DND-41 (cell line): ENCODE data around the gene FLNB.

Experiments used
- ATAC-seq: fragments of 200-7000 bp; cut with Tn5 transposase; 3 replicates; pipeline ENCODE4 v1.9.1; 2021; ENCODE audit warnings: low read depth; ENCODE audit not compliant: insufficient read depth
- DNase-seq: peaks from one replicate; pipeline ENCODE4 v3.0.0-alpha.2; 2020
- H2AFZ ChIP-seq: 2 replicates; pipeline ENCODE4 v1.6.0; 2012; ENCODE audit warnings: low read depth, low read length
- H3K27ac ChIP-seq: 2 replicates; pipeline ENCODE4 v1.5.1; 2012; ENCODE audit warnings: low read length, inconsistent platforms
- H3K27me3 ChIP-seq: fragments of 200-600 bp; sonication (generic); 2 replicates; pipeline ENCODE4 v1.6.0; 2012; ENCODE audit warnings: low read length, mild to moderate bottlenecking, inconsistent platforms; ENCODE audit not compliant: insufficient read depth, poor library complexity
- H3K36me3 ChIP-seq: 2 replicates; pipeline ENCODE4 v1.5.1; 2012; ENCODE audit warnings: low read length, inconsistent platforms; ENCODE audit not compliant: insufficient read depth
- H3K4me1 ChIP-seq: 2 replicates; pipeline ENCODE4 v1.5.1; 2012; ENCODE audit warnings: mild to moderate bottlenecking, low read length; ENCODE audit not compliant: insufficient read depth
- H3K4me2 ChIP-seq: 2 replicates; pipeline ENCODE4 v1.6.0; 2012; ENCODE audit warnings: mild to moderate bottlenecking, moderate library complexity, low read length, inconsistent platforms; ENCODE audit not compliant: insufficient read depth
- H3K4me3 ChIP-seq, 2 experiments: fragments of 200-600 bp in 1 of 2; shearing (Covaris generic) in 1 of 2; 2 replicates each; pipeline ENCODE4 v1.5.1; 2012 to 2016; ENCODE audit warnings: inconsistent platforms in 2 of 2, low read length in 2 of 2, mild to moderate bottlenecking in 2 of 2, low read depth in 1 of 2, moderate library complexity in 1 of 2
- H3K79me2 ChIP-seq: 2 replicates; pipeline ENCODE4 v1.6.0; 2012; ENCODE audit warnings: low read length, inconsistent platforms; ENCODE audit not compliant: insufficient read depth
- H3K9ac ChIP-seq: 2 replicates; pipeline ENCODE4 v1.6.0; 2012; ENCODE audit warnings: low read depth, mild to moderate bottlenecking, inconsistent platforms, low read length, moderate library complexity
- H3K9me3 ChIP-seq: 2 replicates; pipeline ENCODE4 v1.5.1; 2012; ENCODE audit warnings: low read length, moderate library complexity, mild to moderate bottlenecking, inconsistent platforms; ENCODE audit not compliant: insufficient read depth, severe bottlenecking
- H4K20me1 ChIP-seq: 2 replicates; pipeline ENCODE4 v1.6.0; 2012; ENCODE audit warnings: low read length; ENCODE audit not compliant: insufficient read depth
- CTCF ChIP-seq: IDR thresholded peaks from 2 replicates; pipeline ENCODE4 v1.5.1; 2012; ENCODE audit warnings: borderline replicate concordance, low read length, moderate library complexity, mild to moderate bottlenecking; ENCODE audit not compliant: poor library complexity, severe bottlenecking; ENCODE audit errors: extremely low read depth
- EZH2 ChIP-seq: IDR thresholded peaks from 3 replicates; pipeline ENCODE4 v1.6.1; 2012; ENCODE audit warnings: borderline replicate concordance, low read depth, mild to moderate bottlenecking, moderate library complexity, low read length, inconsistent platforms; ENCODE audit not compliant: severe bottlenecking

FLNB gene

GRCh38 chr3:58184309-58184981 is 176.2 kb downstream of the FLNB start:
- TF ChIP-seq EZH2 (no peak), CTCF (no peak)
- DNase-seq (peak; percentile 14), ATAC-seq (0 out of 3 replicates have a peak, but pooled peaks have one; percentile 30)
- no peaks in the 10 kb centered on the region for H4K20me1 ChIP-seq
- H2AFZ ChIP-seq: no peak overlapping the region
- peaks cover 3% of the 10 kb centered on the region for H3K27me3 ChIP-seq
- no peaks in the 10 kb centered on the region for H3K9me3 ChIP-seq
- no peak overlapping the region for H3K4me2 ChIP-seq
- no peaks in the 10 kb centered on the region for H3K79me2 ChIP-seq
- no peaks in the 10 kb centered on the region for H3K36me3 ChIP-seq
- no peak overlapping the region for H3K9ac ChIP-seq
- no peaks in the 10 kb centered on the region for H3K4me1 ChIP-seq
- no peak overlapping the region for H3K4me3 ChIP-seq
- H3K27ac ChIP-seq: no peak overlapping the region

- Histone ChIP-seq H4K20me1 (no peaks in the 10 kb centered on the region), H3K4me1 (no peaks in the 10 kb centered on the region), H3K79me2 (no peaks in the 10 kb centered on the region), H3K27me3 (peaks cover 3% of the 10 kb centered on the region), H2AFZ (no peak overlapping the region), H3K4me2 (no peak overlapping the region), H3K9me3 (no peaks in the 10 kb centered on the region), H3K4me3 (no peak overlapping the region), H3K27ac (no peak overlapping the region), H3K9ac (no peak overlapping the region), H3K36me3 (no peaks in the 10 kb centered on the region)
- ATAC-seq (no peak), DNase-seq (no peak)
- TF ChIP-seq EZH2: no peak
- no peak for TF ChIP-seq CTCF
Measured at GRCh38 chr3:58184982-58185360, 176.7 kb downstream of the FLNB start.

- no peak overlapping the region for H3K9ac ChIP-seq
- DNase-seq (no peak), ATAC-seq (peak; percentile 17; the same call in 1 of the 3 replicates)
- no peaks in the 10 kb centered on the region for H3K36me3 ChIP-seq
- peaks cover 6% of the 10 kb centered on the region for H3K27me3 ChIP-seq
- H3K27ac ChIP-seq: no peak overlapping the region
- no peaks in the 10 kb centered on the region for H3K9me3 ChIP-seq
- H3K4me1 ChIP-seq: no peaks in the 10 kb centered on the region
- TF ChIP-seq EZH2 (no peak), CTCF (no peak)
- H3K4me2 ChIP-seq: no peak overlapping the region
- no peaks in the 10 kb centered on the region for H3K79me2 ChIP-seq
- H4K20me1 ChIP-seq: no peaks in the 10 kb centered on the region
- H2AFZ ChIP-seq: no peak overlapping the region
- no peak overlapping the region for H3K4me3 ChIP-seq
Measured at GRCh38 chr3:58188173-58188564, 179.9 kb downstream of the FLNB start.
